Choroid plexus epithelial cell (primary cell): ENCODE data around the gene AOX1.

Experiments
- DNase-seq: peaks from one replicate; pipeline ENCODE4 v3.0.0-alpha.2; 2010; ENCODE audit warnings: low read depth
- H3K4me3 ChIP-seq: 2 replicates; pipeline ENCODE4 v1.5.1; 2011; ENCODE audit warnings: low read depth, mild to moderate bottlenecking, control low read depth, low read length, moderate library complexity
- TF ChIP-seq, protein P1 (sequence below): conservative IDR thresholded peaks from 2 replicates; pipeline ENCODE4 v1.5.1; 2011; ENCODE audit warnings: low read depth, mild to moderate bottlenecking, control low read depth, inconsistent platforms, low read length, moderate library complexity

AOX1 gene

DNA sequence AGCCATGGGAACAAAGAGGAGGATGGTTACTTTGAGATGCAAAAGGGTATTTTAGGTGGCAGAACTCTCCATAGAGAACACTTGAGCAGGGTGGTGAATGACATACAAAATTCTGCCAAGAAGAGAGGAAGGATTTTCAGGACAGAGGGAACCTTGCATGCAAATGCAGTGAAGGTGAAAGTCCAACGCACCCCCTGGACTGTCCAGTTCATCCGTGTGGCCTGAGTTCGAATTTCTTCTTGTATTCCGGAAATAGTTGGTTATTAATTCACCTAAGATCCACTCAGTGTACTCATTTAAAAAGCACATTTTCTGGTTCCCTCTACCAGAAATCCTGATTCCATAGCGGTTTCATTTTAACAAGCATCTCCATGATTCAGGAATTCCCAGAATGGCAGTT lies 5.5 kb downstream of the AOX1 start:
- H3K4me3 ChIP-seq, result no peak overlapping the region
- TF ChIP-seq, protein P1, sequence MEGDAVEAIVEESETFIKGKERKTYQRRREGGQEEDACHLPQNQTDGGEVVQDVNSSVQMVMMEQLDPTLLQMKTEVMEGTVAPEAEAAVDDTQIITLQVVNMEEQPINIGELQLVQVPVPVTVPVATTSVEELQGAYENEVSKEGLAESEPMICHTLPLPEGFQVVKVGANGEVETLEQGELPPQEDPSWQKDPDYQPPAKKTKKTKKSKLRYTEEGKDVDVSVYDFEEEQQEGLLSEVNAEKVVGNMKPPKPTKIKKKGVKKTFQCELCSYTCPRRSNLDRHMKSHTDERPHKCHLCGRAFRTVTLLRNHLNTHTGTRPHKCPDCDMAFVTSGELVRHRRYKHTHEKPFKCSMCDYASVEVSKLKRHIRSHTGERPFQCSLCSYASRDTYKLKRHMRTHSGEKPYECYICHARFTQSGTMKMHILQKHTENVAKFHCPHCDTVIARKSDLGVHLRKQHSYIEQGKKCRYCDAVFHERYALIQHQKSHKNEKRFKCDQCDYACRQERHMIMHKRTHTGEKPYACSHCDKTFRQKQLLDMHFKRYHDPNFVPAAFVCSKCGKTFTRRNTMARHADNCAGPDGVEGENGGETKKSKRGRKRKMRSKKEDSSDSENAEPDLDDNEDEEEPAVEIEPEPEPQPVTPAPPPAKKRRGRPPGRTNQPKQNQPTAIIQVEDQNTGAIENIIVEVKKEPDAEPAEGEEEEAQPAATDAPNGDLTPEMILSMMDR, result no peak
- no peak for DNase-seq

DNA sequence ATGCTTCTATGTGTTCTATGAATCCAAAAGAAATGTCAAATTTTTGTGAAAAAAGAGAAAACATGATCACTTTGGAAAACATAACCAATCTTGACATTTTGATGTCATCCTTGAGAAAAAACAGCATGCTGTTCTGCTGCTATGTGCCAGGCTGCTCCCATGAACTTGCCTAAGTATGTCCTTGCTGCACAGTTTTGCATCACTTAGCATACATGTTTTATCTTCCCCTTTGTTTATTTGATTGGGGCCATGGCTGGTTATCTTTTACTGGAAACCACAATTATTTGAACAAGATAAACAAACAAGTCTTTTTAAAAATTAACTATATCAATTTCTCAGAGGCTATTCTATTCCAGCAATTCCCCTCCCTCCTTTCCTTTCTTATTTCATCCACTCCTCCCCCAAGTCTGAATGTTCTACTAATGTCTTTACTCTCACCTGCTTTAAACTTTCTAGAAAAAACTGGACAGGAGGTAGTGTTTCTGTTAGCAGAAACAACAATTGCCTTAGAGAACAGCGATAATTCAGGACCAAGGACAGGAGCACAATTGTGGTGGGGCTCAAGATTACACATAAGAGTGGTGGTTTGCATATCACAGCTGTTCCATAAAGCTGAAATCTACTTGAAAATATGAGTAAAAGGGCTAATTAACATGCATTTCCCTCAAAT lies 6.7 kb downstream of the AOX1 start:
- H3K4me3 ChIP-seq, result no peak overlapping the region
- DNase-seq, result peak; percentile 63
- TF ChIP-seq, protein P1, result no peak

DNA sequence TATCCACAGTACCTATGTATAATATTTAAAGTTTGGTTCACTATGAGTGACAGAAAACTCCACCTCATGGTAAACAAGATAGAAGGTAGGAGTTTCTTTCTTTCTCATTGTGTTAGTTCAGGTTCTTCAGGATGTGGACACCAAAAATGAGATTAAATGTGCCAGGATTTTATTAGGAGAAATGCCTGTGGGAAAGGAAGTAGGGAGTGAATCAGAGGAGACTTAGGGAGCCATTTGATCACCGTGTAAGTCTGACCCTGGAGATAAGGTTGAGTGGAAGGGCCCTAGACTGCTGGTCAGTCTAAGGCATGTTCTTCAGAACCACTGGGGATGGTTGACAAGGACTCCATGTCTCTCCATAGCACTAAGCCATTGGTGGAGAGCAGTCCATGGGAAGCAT lies 8.1 kb downstream of the AOX1 start:
- TF ChIP-seq, protein P1, result no peak
- DNase-seq, result no peak
- no peak overlapping the region for H3K4me3 ChIP-seq

DNA sequence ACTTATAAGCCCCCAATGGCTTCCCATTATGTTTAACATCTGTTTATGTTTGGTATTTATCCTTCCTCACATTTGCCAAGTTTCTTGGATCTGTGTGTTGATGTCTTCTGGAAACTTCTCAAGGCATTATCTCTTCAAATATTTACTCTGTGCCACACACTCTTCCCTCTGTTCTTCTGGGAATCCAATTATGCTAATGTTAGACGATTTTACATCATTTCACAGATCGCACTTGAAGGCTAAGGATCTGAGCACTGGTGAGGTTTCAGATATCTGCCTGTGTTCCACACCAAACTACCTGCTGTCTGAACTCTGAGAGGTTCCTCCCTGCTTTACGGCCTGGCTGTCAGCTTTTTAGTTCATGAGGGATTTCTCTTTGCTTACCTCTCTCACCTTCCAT lies 10.1 kb downstream of the AOX1 start:
- H3K4me3 ChIP-seq, result no peak overlapping the region
- TF ChIP-seq, protein P1, result no peak
- DNase-seq, result no peak

DNA sequence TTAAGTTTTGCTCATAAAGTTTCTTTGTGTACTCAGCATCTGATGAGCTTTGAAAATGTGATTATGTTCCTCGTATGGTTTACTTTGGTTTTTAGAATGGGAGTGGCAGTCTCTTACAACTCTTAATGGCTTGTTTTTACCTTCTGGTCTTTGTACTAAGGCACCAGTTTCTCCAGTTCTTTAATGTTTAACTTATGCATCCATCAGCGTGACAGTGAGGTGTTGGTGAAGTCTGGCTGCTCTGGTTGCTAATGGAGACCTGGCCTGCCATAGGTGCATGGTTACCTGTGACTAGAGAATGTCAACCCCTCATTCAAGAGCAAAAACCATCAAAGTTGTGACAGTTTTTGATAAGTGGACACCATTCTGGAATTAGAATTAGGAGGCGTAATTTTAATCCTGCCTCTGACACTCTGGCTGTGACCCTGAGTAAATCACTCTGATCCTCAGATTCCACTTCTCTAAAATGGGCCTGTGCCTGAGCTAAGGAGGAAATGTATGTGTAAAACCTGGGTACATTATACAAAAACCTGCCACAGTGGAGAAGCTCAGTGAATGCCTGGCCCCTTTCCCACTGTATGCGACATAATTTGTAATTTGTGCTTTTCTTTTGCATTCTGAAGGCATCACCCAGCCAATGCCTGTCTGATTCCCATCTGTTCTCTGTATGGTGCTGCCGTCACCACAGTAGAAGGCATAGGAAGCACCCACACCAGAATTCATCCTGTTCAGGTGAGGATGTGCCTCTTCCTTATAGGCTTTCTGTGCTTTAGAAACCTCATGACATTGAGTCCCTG lies 11.2 kb downstream of the AOX1 start:
- no peak overlapping the region for H3K4me3 ChIP-seq
- TF ChIP-seq, protein P1, result no peak
- no peak for DNase-seq

DNA sequence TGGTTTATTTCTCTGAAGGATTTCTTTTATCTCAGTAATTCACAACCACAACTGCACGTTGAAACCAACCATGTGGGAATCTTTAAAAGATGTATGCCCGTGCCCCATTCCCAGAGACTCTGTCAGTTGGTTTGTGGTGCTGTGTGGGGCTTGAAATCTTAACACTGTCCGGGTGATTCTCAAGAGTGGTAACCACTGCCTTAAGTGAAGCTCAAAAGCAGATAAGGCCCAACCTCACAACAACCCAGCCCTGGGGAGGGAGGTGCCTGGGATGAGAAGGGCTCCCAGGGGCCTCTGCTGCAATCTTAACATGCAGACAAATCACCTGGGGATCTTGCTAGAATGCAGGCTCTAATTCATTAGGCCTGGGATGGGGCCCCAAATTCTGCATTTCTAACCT lies 13.4 kb downstream of the AOX1 start:
- no peak overlapping the region for H3K4me3 ChIP-seq
- DNase-seq, result no peak
- TF ChIP-seq, protein P1, result no peak
